Sigmoid colon (tissue), 4 donors: ENCODE data around the gene FBXO9.

Experiments
- POLR2AphosphoS5 ChIP-seq, 4 donors: sonication (generic); formaldehyde crosslinking; IDR thresholded peaks; one replicate each; pipeline ENCODE4 v1.6.1; 2017; ENCODE audit warnings: antibody characterized with exemption in 4 of 4
- TF ChIP-seq, protein P1 (sequence below), 4 experiments: fragments of 450-650 bp in 3 of 4; fragments of 200-600 bp in 1 of 4; IDR thresholded peaks; one replicate each; pipeline ENCODE4 v1.5.1; 2016 to 2019; ENCODE audit warnings: antibody characterized with exemption in 4 of 4, mild to moderate bottlenecking in 3 of 4, moderate library complexity in 2 of 4

DNA sequence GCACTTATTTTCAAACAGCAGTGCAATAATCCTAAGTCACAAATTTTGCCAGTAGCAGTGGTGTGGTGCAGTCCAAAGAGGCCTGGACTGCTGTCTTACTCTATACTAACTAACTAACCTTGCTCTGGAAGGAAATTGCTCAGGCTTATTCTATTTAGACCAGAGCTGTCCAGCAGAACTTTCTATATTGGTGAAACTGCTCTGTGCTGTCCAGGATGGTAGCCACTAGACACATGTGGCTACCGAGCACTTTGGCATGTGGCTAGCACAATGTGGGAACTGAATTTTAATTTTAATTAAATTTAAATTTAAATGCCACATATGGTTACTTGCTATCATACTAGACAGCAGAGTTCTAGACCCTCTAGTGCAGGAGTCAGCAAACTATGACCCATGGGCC, 27.1 kb upstream of the FBXO9 start:
- TF ChIP-seq, protein P1, sequence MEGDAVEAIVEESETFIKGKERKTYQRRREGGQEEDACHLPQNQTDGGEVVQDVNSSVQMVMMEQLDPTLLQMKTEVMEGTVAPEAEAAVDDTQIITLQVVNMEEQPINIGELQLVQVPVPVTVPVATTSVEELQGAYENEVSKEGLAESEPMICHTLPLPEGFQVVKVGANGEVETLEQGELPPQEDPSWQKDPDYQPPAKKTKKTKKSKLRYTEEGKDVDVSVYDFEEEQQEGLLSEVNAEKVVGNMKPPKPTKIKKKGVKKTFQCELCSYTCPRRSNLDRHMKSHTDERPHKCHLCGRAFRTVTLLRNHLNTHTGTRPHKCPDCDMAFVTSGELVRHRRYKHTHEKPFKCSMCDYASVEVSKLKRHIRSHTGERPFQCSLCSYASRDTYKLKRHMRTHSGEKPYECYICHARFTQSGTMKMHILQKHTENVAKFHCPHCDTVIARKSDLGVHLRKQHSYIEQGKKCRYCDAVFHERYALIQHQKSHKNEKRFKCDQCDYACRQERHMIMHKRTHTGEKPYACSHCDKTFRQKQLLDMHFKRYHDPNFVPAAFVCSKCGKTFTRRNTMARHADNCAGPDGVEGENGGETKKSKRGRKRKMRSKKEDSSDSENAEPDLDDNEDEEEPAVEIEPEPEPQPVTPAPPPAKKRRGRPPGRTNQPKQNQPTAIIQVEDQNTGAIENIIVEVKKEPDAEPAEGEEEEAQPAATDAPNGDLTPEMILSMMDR (IDR thresholded peaks at IDR 0.05) = no peak
- TF ChIP-seq POLR2AphosphoS5 (IDR thresholded peaks at IDR 0.05) = no peak
